CD14-positive monocyte (primary cell): Measurements from ENCODE around the gene TAF11L4. TPM values are rescaled to one million over a fixed set of nuclear protein-coding genes. Genes with fewer than 3 reads are reported as not detected.
"Not testable (repeated sequence)": the region's sequence is repeated elsewhere in the genome, so short reads cannot be mapped to it uniquely, and the experiment has no call there.

Experiments used
- DNase-seq, 3 donors: peaks; one replicate each; pipeline ENCODE4 v3.0.0-alpha.2; 2011 to 2022
- H2AFZ ChIP-seq: 2 replicates; pipeline ENCODE4 v1.6.0; 2012; ENCODE audit warnings: mild to moderate bottlenecking, low read depth, low read length, inconsistent platforms; ENCODE audit not compliant: insufficient read depth, poor library complexity, severe bottlenecking
- H3K27ac ChIP-seq, 2 donors: 1 replicate in 1 of 2; 2 replicates in 1 of 2; pipeline ENCODE4 v1.5.1; 2012 to 2013; ENCODE audit warnings: low read length in 2 of 2, control low read depth in 1 of 2, inconsistent platforms in 1 of 2, low read depth in 1 of 2, mild to moderate bottlenecking in 1 of 2
- H3K27me3 ChIP-seq, 2 donors: one replicate each; pipeline versions ENCODE4 v1.6.0 to v1.6.1; 2011 to 2013; ENCODE audit warnings: low read length in 2 of 2; ENCODE audit not compliant: control insufficient read depth in 2 of 2, insufficient read depth in 2 of 2
- H3K36me3 ChIP-seq, 2 donors: replicated peaks in 1 of 2; 1 replicate in 1 of 2; 2 replicates in 1 of 2; pipeline versions ENCODE4 v1.5.1 to v1.6.1; 2012 to 2013; ENCODE audit warnings: low read length in 2 of 2, control low read depth in 1 of 2, inconsistent platforms in 1 of 2, mild to moderate bottlenecking in 1 of 2; ENCODE audit not compliant: insufficient read depth in 2 of 2, control insufficient read depth in 1 of 2
- H3K4me1 ChIP-seq, 2 donors: 1 replicate in 1 of 2; 2 replicates in 1 of 2; pipeline versions ENCODE4 v1.5.1 to v1.6.1; 2012 to 2013; ENCODE audit warnings: low read length in 2 of 2, control low read depth in 1 of 2, inconsistent platforms in 1 of 2, mild to moderate bottlenecking in 1 of 2, moderate library complexity in 1 of 2; ENCODE audit not compliant: insufficient read depth in 2 of 2, control insufficient read depth in 1 of 2
- H3K4me2 ChIP-seq: replicated peaks from 2 replicates; pipeline ENCODE3; 2012; ENCODE audit warnings: low read length, moderate library complexity, mild to moderate bottlenecking; ENCODE audit not compliant: poor library complexity, severe bottlenecking; ENCODE audit errors: extremely low read depth
- H3K4me3 ChIP-seq, 3 experiments: fragments of 200-600 bp in 1 of 3; sonication (generic) in 1 of 3; replicated peaks in 1 of 3; 1 replicate in 2 of 3; 2 replicates in 1 of 3; pipeline ENCODE4 v1.5.1; 2011 to 2013; ENCODE audit warnings: low read length in 3 of 3, mild to moderate bottlenecking in 3 of 3, control low read depth in 2 of 3, low read depth in 2 of 3, inconsistent platforms in 1 of 3, moderate library complexity in 1 of 3
- H3K79me2 ChIP-seq: 2 replicates; pipeline ENCODE4 v1.6.0; 2012; ENCODE audit warnings: mild to moderate bottlenecking, control low read depth, inconsistent platforms, low read length, moderate library complexity; ENCODE audit not compliant: insufficient read depth
- H3K9ac ChIP-seq: 2 replicates; pipeline ENCODE4 v1.6.0; 2017; ENCODE audit warnings: low read length, mild to moderate bottlenecking; ENCODE audit not compliant: insufficient read depth, poor library complexity, severe bottlenecking
- H3K9me3 ChIP-seq, 2 donors: replicated peaks in 1 of 2; 1 replicate in 1 of 2; 2 replicates in 1 of 2; pipeline versions ENCODE4 v1.5.1 to v1.6.1; 2012 to 2013; ENCODE audit warnings: low read length in 2 of 2, control low read depth in 1 of 2; ENCODE audit not compliant: control insufficient read depth in 1 of 2, insufficient read depth in 1 of 2
- H4K20me1 ChIP-seq: 2 replicates; pipeline ENCODE4 v1.6.0; 2012; ENCODE audit warnings: mild to moderate bottlenecking, low read length, control low read depth, moderate library complexity; ENCODE audit not compliant: insufficient read depth
- H3K27ac Mint-ChIP-seq, 7 donors: one replicate each; pipeline ENCODE4 v1.8.0; 2020; ENCODE audit warnings: mild to moderate bottlenecking in 7 of 7, mixed read lengths in 7 of 7, moderate library complexity in 6 of 7, inconsistent platforms in 2 of 7
- H3K27me3 Mint-ChIP-seq, 3 donors: one replicate each; pipeline ENCODE4 v1.8.0; 2021 to 2022; ENCODE audit warnings: low read depth in 3 of 3, mild to moderate bottlenecking in 3 of 3, mixed read lengths in 3 of 3, moderate library complexity in 3 of 3, inconsistent platforms in 1 of 3
- H3K36me3 Mint-ChIP-seq, 2 donors: one replicate each; pipeline ENCODE4 v1.8.0; 2020; ENCODE audit warnings: mixed read lengths in 2 of 2, inconsistent platforms in 1 of 2, mild to moderate bottlenecking in 1 of 2
- H3K4me1 Mint-ChIP-seq: one replicate; pipeline ENCODE4 v1.8.0; 2020; ENCODE audit warnings: mild to moderate bottlenecking, mixed read lengths
- H3K4me3 Mint-ChIP-seq, 2 donors: one replicate each; pipeline ENCODE4 v1.8.0; 2020; ENCODE audit warnings: mild to moderate bottlenecking in 2 of 2, mixed read lengths in 2 of 2, moderate library complexity in 1 of 2
- H3K9me3 Mint-ChIP-seq, 7 donors: one replicate each; pipeline ENCODE4 v1.8.0; 2020 to 2022; ENCODE audit warnings: mixed read lengths in 7 of 7, mild to moderate bottlenecking in 6 of 7, moderate library complexity in 6 of 7, inconsistent platforms in 2 of 7
- WGBS: methylation state at CpG from one replicate; pipeline ENCODE4 v1.1.5; 2013; ENCODE audit warnings: missing lambda C conversion rate; ENCODE audit not compliant: insufficient coverage; 5-methylcytosine and 5-hydroxymethylcytosine counted together
- intact Hi-C, 2 donors: fragments of 100-400 bp; cut with micrococcal nuclease; formaldehyde crosslinking; loops; one replicate each; pipeline versions ENCODE4 v1.15.0 to v1.15.1; 2023
- polyA plus RNA-seq, 3 donors: library from polyadenylated mRNA; depleted of rRNA in 1 of 3; unstranded in 2 of 3; stranded (reverse) in 1 of 3; fragments of 300-500 nt in 2 of 3; fragments of >200 nt in 1 of 3; fragmentation: Illumina TruSeq in 2 of 3; gene quantifications; 1 replicate in 2 of 3; 2 replicates in 1 of 3; pipeline ENCODE4 v1.2.3, GENCODE V29; 2012 to 2021
- small RNA-seq: library from RNA; depleted of rRNA; stranded (forward); fragments of <200 nt; gene quantifications from one replicate; pipeline ENCODE3, GENCODE V24; 2012; ENCODE audit warnings: low read depth; ENCODE audit not compliant: insufficient read length

Gene TAF11L4
- polyA plus RNA-seq, 3 donors: not detected

GRCh38 chr5:17524935-17525334 is 3.3 kb downstream of the TAF11L4 start, which contains the start of gene TAF11L5:
TSS of gene TAF11L5 (plus strand) at chr5:17525235.
- H2AFZ ChIP-seq, intact Hi-C loops, DNase-seq, H3K79me2 ChIP-seq, H3K36me3 ChIP-seq, H3K4me1 ChIP-seq, H3K27me3 Mint-ChIP-seq, H3K4me3 ChIP-seq, H3K4me3 Mint-ChIP-seq, H3K27ac ChIP-seq, H3K9ac ChIP-seq, H4K20me1 ChIP-seq, H3K4me1 Mint-ChIP-seq, H3K27ac Mint-ChIP-seq, H3K36me3 Mint-ChIP-seq, H3K4me2 ChIP-seq, H3K9me3 Mint-ChIP-seq, H3K27me3 ChIP-seq: not testable (repeated sequence)
- peaks cover 6 to 10% of the 10 kb centered on the region in 2 donors for H3K9me3 ChIP-seq
- no CpG with 5 or more reads among the region's 15 CpGs for WGBS

- H3K9me3 Mint-ChIP-seq, H3K36me3 Mint-ChIP-seq, intact Hi-C loops, H3K4me1 ChIP-seq, H3K27me3 Mint-ChIP-seq, H3K79me2 ChIP-seq, H3K9me3 ChIP-seq, H3K27ac ChIP-seq, H3K4me3 Mint-ChIP-seq, H3K4me1 Mint-ChIP-seq, H3K27ac Mint-ChIP-seq, H3K4me3 ChIP-seq, H4K20me1 ChIP-seq, H3K36me3 ChIP-seq, H3K27me3 ChIP-seq, H3K9ac ChIP-seq, H2AFZ ChIP-seq, H3K4me2 ChIP-seq: not testable (repeated sequence)
- WGBS: 95% methylated on average over 5 of the region's 17 CpGs
- DNase-seq: peak in 2 of 3 donors; percentile 8 to 11
Observed at GRCh38 chr5:17526504-17526903, 4.9 kb downstream of the TAF11L4 start.

- H3K4me2 ChIP-seq, H3K4me3 ChIP-seq, H3K4me1 ChIP-seq, H3K36me3 Mint-ChIP-seq, H3K4me3 Mint-ChIP-seq, H3K27me3 Mint-ChIP-seq, H2AFZ ChIP-seq, H3K27ac Mint-ChIP-seq, H3K9me3 Mint-ChIP-seq, H3K9ac ChIP-seq, H3K36me3 ChIP-seq, H3K4me1 Mint-ChIP-seq, H3K79me2 ChIP-seq, H3K27ac ChIP-seq, H3K9me3 ChIP-seq, intact Hi-C loops, DNase-seq, H4K20me1 ChIP-seq, H3K27me3 ChIP-seq: not testable (repeated sequence)
- no CpG with 5 or more reads among the region's 15 CpGs for WGBS
Observed at GRCh38 chr5:17528369-17528768, 6.8 kb downstream of the TAF11L4 start, which contains the start of gene TAF11L6. TSS of gene TAF11L6 (plus strand) at chr5:17528669.

Small RNAs within 50 kb of the gene (small RNA-seq; reads per million reads assigned to genes)
- gene AC106774.3: not detected

Other genes with a start within 250 kb of the TAF11L4 start
- not detected for gene TAF11L2, start 23.6 kb upstream of the TAF11L4 start, polyA plus RNA-seq
- not detected for gene TAF11L3, start 3.4 kb upstream of the TAF11L4 start, polyA plus RNA-seq
- not detected for gene TAF11L5, start 3.4 kb downstream of the TAF11L4 start, polyA plus RNA-seq
- gene TAF11L6, start 6.9 kb downstream of the TAF11L4 start, polyA plus RNA-seq: not detected
- not detected for gene TAF11L7, start 64.0 kb downstream of the TAF11L4 start, polyA plus RNA-seq
- not detected for gene TAF11L8, start 69.2 kb downstream of the TAF11L4 start, polyA plus RNA-seq
- gene TAF11L9, start 72.6 kb downstream of the TAF11L4 start, polyA plus RNA-seq: not detected
- not detected for gene TAF11L10, start 76.0 kb downstream of the TAF11L4 start, polyA plus RNA-seq
- not detected for gene TAF11L11, start 82.4 kb downstream of the TAF11L4 start, polyA plus RNA-seq
- gene TAF11L12, start 88.6 kb downstream of the TAF11L4 start, polyA plus RNA-seq: not detected
- not detected for gene TAF11L13, start 110.3 kb downstream of the TAF11L4 start, polyA plus RNA-seq
- gene TAF11L14, start 112.7 kb downstream of the TAF11L4 start, polyA plus RNA-seq: not detected